Hepatocyte (in vitro differentiated cells): Measurements from ENCODE around the gene ABI1. TPM values are rescaled to one million over a fixed set of nuclear protein-coding genes. Genes with fewer than 3 reads are reported as not detected.

ENCODE experiments used
- DNase-seq: peaks from one replicate; pipeline ENCODE4 v3.0.0-alpha.2; 2016; ENCODE audit warnings: low spot score
- H2AFZ ChIP-seq: fragments of 200-600 bp; sonication (generic); 2 replicates; pipeline ENCODE4 v1.6.0; 2016; ENCODE audit warnings: antibody characterized with exemption, mild to moderate bottlenecking
- H3K27ac ChIP-seq: fragments of 200-600 bp; sonication (generic); 2 replicates; pipeline ENCODE4 v1.5.1; 2016; ENCODE audit warnings: mild to moderate bottlenecking
- H3K27me3 ChIP-seq: fragments of 200-600 bp; sonication (generic); 2 replicates; pipeline ENCODE4 v1.6.1; 2016
- H3K36me3 ChIP-seq: fragments of 200-600 bp; sonication (generic); replicated peaks from 2 replicates; pipeline ENCODE4 v1.5.1; 2016; ENCODE audit warnings: low read depth; ENCODE audit not compliant: insufficient read depth
- H3K4me1 ChIP-seq: fragments of 200-600 bp; sonication (generic); 2 replicates; pipeline ENCODE4 v1.5.1; 2016; ENCODE audit warnings: mild to moderate bottlenecking, moderate library complexity; ENCODE audit not compliant: insufficient read depth
- H3K4me2 ChIP-seq: fragments of 200-600 bp; sonication (generic); 2 replicates; pipeline ENCODE4 v1.6.0; 2016
- H3K4me3 ChIP-seq: fragments of 200-600 bp; sonication (generic); 2 replicates; pipeline ENCODE4 v1.5.1; 2016; ENCODE audit warnings: mild to moderate bottlenecking
- H3K79me2 ChIP-seq: fragments of 200-600 bp; sonication (generic); 2 replicates; pipeline ENCODE4 v1.6.0; 2017; ENCODE audit warnings: mild to moderate bottlenecking
- H3K9me2 ChIP-seq: fragments of 200-600 bp; sonication (generic); replicated peaks from 2 replicates; pipeline ENCODE4 v1.6.0; 2017; ENCODE audit warnings: mild to moderate bottlenecking; ENCODE audit not compliant: insufficient read depth
- H3K9me3 ChIP-seq: fragments of 200-600 bp; sonication (generic); 2 replicates; pipeline ENCODE4 v1.5.1; 2016; ENCODE audit warnings: low read depth, mild to moderate bottlenecking
- H4K20me1 ChIP-seq: fragments of 200-600 bp; sonication (generic); 2 replicates; pipeline ENCODE4 v1.6.0; 2016; ENCODE audit warnings: mild to moderate bottlenecking; ENCODE audit not compliant: insufficient read depth, poor library complexity, severe bottlenecking
- EZH2 ChIP-seq: fragments of 200-600 bp; sonication (generic); IDR thresholded peaks from 2 replicates; pipeline ENCODE4 v1.6.1; 2016; ENCODE audit warnings: antibody characterized with exemption, mild to moderate bottlenecking, borderline replicate concordance
- EZH2phosphoT487 ChIP-seq: fragments of 200-600 bp; sonication (generic); IDR thresholded peaks from one replicate; pipeline ENCODE4 v1.6.1; 2018; ENCODE audit warnings: antibody characterized with exemption, mild to moderate bottlenecking, low read depth, moderate library complexity; ENCODE audit not compliant: unreplicated experiment, severe bottlenecking
- WGBS: methylation state at CpG from one replicate; pipeline ENCODE4 v1.1.6; 2016; ENCODE audit warnings: low lambda C conversion rate; ENCODE audit errors: missing lambda C conversion rate; 5-methylcytosine and 5-hydroxymethylcytosine counted together
- polyA plus RNA-seq: library from polyadenylated mRNA; unstranded; fragments of >200 nt; fragmentation: Nextera tagmentation; extraction: Ambion mirVana; gene quantifications from 2 replicates; pipeline ENCODE4 v1.2.1, GENCODE V29; 2016
- total RNA-seq: library from RNA; depleted of rRNA; stranded (reverse); fragments of >200 nt; gene quantifications from 2 replicates; pipeline ENCODE4 v1.2.3, GENCODE V29; 2014
- TF ChIP-seq, protein P1 (sequence below): fragments of 200-600 bp; sonication (generic); IDR thresholded peaks from 2 replicates; pipeline ENCODE4 v1.5.1; 2016; ENCODE audit warnings: antibody characterized with exemption, mild to moderate bottlenecking; ENCODE audit not compliant: poor library complexity

ABI1 gene
- total and polyA plus RNA-seq, 2 experiments from 2014 or later = 30.5 to 46.1 TPM

DNA sequence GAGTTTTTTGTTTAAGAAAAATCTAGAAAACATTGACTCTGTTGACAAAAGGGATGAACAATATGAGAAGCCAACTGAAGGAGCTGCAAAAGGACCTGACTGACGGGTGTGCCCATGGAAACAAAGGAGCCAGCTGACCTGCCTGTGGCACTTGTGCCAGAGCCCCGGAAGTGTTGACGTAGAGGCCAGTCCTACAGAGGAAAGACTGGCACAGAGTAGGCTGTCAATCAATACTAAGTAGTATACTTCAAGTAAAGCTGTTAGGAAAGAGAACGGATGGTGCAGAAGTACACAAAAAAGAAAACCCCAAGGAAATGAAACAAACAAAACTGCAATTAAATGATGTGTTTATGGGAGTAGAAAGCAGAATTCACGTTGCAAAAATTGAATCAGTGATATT lies 19.0 kb upstream of the ABI1 start:
- no peaks in the 10 kb centered on the region for H3K9me3 ChIP-seq
- no peak overlapping the region for H3K27ac ChIP-seq
- H3K4me1 ChIP-seq = no peaks in the 10 kb centered on the region
- TF ChIP-seq, protein P1, sequence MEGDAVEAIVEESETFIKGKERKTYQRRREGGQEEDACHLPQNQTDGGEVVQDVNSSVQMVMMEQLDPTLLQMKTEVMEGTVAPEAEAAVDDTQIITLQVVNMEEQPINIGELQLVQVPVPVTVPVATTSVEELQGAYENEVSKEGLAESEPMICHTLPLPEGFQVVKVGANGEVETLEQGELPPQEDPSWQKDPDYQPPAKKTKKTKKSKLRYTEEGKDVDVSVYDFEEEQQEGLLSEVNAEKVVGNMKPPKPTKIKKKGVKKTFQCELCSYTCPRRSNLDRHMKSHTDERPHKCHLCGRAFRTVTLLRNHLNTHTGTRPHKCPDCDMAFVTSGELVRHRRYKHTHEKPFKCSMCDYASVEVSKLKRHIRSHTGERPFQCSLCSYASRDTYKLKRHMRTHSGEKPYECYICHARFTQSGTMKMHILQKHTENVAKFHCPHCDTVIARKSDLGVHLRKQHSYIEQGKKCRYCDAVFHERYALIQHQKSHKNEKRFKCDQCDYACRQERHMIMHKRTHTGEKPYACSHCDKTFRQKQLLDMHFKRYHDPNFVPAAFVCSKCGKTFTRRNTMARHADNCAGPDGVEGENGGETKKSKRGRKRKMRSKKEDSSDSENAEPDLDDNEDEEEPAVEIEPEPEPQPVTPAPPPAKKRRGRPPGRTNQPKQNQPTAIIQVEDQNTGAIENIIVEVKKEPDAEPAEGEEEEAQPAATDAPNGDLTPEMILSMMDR = no peak
- no peak for TF ChIP-seq EZH2phosphoT487
- no peak for TF ChIP-seq EZH2
- H3K4me3 ChIP-seq = no peak overlapping the region
- WGBS = 83% methylated on average over 5 of the region's 5 CpGs
- no peaks in the 10 kb centered on the region for H4K20me1 ChIP-seq
- no peak for DNase-seq
- H3K79me2 ChIP-seq = no peaks in the 10 kb centered on the region
- H3K9me2 ChIP-seq = no peaks in the 10 kb centered on the region
- H3K36me3 ChIP-seq = no peaks in the 10 kb centered on the region
- H3K4me2 ChIP-seq = no peak overlapping the region
- no peaks in the 10 kb centered on the region for H3K27me3 ChIP-seq
- H2AFZ ChIP-seq = no peak overlapping the region

DNA sequence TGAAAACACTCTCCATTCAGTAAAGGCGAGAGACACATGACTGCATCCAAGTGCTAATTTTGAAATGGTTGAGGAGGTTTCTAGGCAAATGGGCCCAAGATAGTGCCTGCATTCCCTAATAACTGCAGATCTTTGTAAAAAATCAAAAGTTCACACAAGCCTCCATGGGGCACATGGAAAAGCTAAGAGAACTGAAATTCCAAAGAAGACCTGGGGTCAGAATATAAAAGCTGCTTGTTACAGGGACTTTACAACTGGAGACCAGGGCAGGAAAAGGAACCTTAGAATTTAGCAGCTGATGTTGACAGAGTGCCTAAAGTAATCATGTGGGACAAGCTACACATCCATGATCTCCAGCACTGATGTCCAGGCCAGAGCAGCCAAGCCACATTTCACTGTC lies 10.0 kb upstream of the ABI1 start:
- no peak overlapping the region for H3K4me2 ChIP-seq
- no peaks in the 10 kb centered on the region for H3K4me1 ChIP-seq
- H3K27ac ChIP-seq = no peak overlapping the region
- WGBS = 100% methylated on average over 1 of the region's 1 CpG
- H3K9me3 ChIP-seq = no peaks in the 10 kb centered on the region
- no peak overlapping the region for H2AFZ ChIP-seq
- no peaks in the 10 kb centered on the region for H3K27me3 ChIP-seq
- H3K4me3 ChIP-seq = no peak overlapping the region
- DNase-seq = no peak
- no peaks in the 10 kb centered on the region for H3K9me2 ChIP-seq
- no peaks in the 10 kb centered on the region for H3K79me2 ChIP-seq
- no peaks in the 10 kb centered on the region for H3K36me3 ChIP-seq
- H4K20me1 ChIP-seq = no peaks in the 10 kb centered on the region
- TF ChIP-seq EZH2 (no peak), EZH2phosphoT487 (no peak)
- TF ChIP-seq, protein P1 = no peak

DNA sequence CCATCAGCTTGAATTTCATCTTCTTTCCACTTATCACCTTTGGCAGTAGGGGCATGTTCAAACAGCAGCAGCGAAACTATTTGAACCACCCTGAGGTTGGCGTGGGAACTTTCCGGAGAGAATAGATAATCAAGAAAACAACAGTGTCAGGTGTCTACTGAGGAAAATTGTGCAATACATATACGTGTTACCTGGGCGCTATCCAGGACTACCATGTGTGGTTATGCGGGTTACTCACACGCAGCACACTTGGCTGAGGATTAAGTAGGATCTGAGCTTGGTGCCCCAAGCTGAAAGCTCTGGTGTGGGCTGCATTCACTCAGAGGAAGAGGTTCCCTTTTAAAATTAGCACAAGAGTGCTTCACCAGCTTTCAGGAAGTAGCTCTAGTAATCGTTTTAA lies 8.8 kb upstream of the ABI1 start:
- DNase-seq = no peak
- Histone ChIP-seq H4K20me1 (no peaks in the 10 kb centered on the region), H3K79me2 (no peaks in the 10 kb centered on the region), H3K4me2 (no peak overlapping the region), H3K4me3 (no peak overlapping the region), H3K9me2 (no peaks in the 10 kb centered on the region), H2AFZ (no peak overlapping the region), H3K9me3 (no peaks in the 10 kb centered on the region), H3K36me3 (no peaks in the 10 kb centered on the region), H3K27me3 (no peaks in the 10 kb centered on the region), H3K4me1 (no peaks in the 10 kb centered on the region), H3K27ac (no peak overlapping the region)
- 80% methylated on average over 8 of the region's 8 CpGs for WGBS
- TF ChIP-seq EZH2 = no peak
- TF ChIP-seq, protein P1 = no peak
- no peak for TF ChIP-seq EZH2phosphoT487
